Activated naive CD4-positive, alpha-beta T cell treated with anti-CD3 and anti-CD28 coated beads, Interleukin-2, amount 50 U/mL, for 72 hours (primary cell): ENCODE data around the gene ARHGAP6. TPM values are rescaled to one million over a fixed set of nuclear protein-coding genes. Genes with fewer than 3 reads are reported as not detected.
"Not testable (repeated sequence)": the region's sequence is repeated elsewhere in the genome, so short reads cannot be mapped to it uniquely, and the experiment has no call there.

ENCODE experiments used
- ATAC-seq, 2 donors: fragments of 150-1000 bp; cut with Tn5 transposase; 2 replicates each; pipeline ENCODE4 v1.10.0; 2021; ENCODE audit warnings: mild to moderate bottlenecking in 2 of 2, moderate library complexity in 2 of 2
- DNase-seq, 2 donors: peaks; one replicate each; pipeline ENCODE4 v3.0.0; 2021 to 2022; ENCODE audit warnings: low spot score in 2 of 2
- H3K27ac Mint-ChIP-seq, 2 donors: one replicate each; pipeline ENCODE4 v1.8.0; 2022; ENCODE audit warnings: mild to moderate bottlenecking in 2 of 2, mixed read lengths in 2 of 2
- H3K36me3 Mint-ChIP-seq, 2 donors: one replicate each; pipeline ENCODE4 v1.8.0; 2022; ENCODE audit warnings: mixed read lengths in 2 of 2
- H3K9me3 Mint-ChIP-seq, 2 donors: one replicate each; pipeline ENCODE4 v1.8.0; 2022; ENCODE audit warnings: mixed read lengths in 2 of 2
- total RNA-seq, 2 donors: library from RNA; stranded (reverse); gene quantifications; one replicate each; pipeline ENCODE4 v1.2.3, GENCODE V29; 2022

ARHGAP6 gene
- total RNA-seq, 2 donors from 2014 or later: not detected

DNA sequence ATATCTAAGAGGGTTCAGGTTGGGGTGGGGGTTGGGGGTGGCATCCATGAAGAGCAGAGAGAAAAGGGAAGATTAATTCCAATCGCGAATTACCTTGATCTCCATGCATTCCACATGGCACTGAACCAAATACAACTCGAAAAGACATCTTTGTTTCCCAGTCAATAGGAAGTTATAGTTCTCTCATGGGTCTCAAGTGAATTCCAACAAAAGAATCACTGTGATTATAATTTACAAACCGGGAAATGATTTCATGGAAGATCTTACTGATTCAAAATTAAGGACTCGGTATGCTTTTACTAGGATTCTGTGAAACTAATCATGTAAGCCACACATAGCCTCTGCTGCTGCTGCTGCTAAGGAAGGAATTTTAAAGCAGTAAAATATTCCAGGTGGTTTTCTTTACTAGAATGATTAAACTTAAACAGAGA is 399.1 kb downstream of the ARHGAP6 start:
- Mint-ChIP-seq H3K27ac (no peak overlapping the region), H3K9me3 (no peaks in the 10 kb centered on the region), H3K36me3 (no peaks in the 10 kb centered on the region)
- DNase-seq (no peak), ATAC-seq (no peak)

DNA sequence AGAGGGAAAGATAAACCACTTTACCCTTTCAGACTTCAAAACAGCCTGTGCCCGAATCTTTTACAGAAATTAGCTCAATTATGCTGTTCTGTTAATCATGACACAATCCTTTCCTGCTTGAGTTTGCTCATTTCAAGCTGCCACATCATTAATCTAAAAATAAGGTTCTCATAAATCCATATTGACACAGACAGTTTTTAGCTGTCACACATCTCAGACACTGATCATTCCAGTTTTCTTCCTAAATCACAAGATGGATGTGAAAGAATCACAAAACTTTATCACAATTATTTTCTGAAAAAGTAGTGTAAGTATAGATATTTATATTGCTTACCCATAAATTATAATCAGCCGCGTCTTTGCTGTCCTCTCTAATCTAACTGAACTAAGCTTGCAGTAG is 400.4 kb downstream of the ARHGAP6 start:
- H3K36me3 Mint-ChIP-seq: no peaks in the 10 kb centered on the region
- H3K9me3 Mint-ChIP-seq: no peaks in the 10 kb centered on the region
- H3K27ac Mint-ChIP-seq: no peak overlapping the region
- DNase-seq: no peak
- no peak for ATAC-seq

GRCh38 chrX:11264925-11265324 is 400.8 kb downstream of the ARHGAP6 start:
- Mint-ChIP-seq H3K9me3 (no peaks in the 10 kb centered on the region), H3K27ac (no peak overlapping the region), H3K36me3 (no peaks in the 10 kb centered on the region)
- ATAC-seq (no peak), DNase-seq (no peak)

- no peaks in the 10 kb centered on the region for H3K36me3 Mint-ChIP-seq
- H3K27ac Mint-ChIP-seq: no peak overlapping the region
- no peak for DNase-seq
- ATAC-seq: no peak
- no peaks in the 10 kb centered on the region for H3K9me3 Mint-ChIP-seq
Observed at GRCh38 chrX:11261260-11261659, 404.5 kb downstream of the ARHGAP6 start.

- H3K9me3 Mint-ChIP-seq: no peaks in the 10 kb centered on the region
- DNase-seq: no peak
- ATAC-seq: no peak
- H3K27ac Mint-ChIP-seq: no peak overlapping the region
- no peaks in the 10 kb centered on the region for H3K36me3 Mint-ChIP-seq
Observed at GRCh38 chrX:11259437-11259836, 406.3 kb downstream of the ARHGAP6 start.

- Mint-ChIP-seq H3K9me3 (no peaks in the 10 kb centered on the region), H3K36me3 (no peaks in the 10 kb centered on the region), H3K27ac (no peak overlapping the region)
- DNase-seq (no peak), ATAC-seq (no peak)
Observed at GRCh38 chrX:11257711-11258110, 408.0 kb downstream of the ARHGAP6 start.

- Mint-ChIP-seq H3K36me3 (no peaks in the 10 kb centered on the region), H3K27ac (no peak overlapping the region), H3K9me3 (no peaks in the 10 kb centered on the region)
- DNase-seq (no peak), ATAC-seq (no peak)
Observed at GRCh38 chrX:11257290-11257689, 408.4 kb downstream of the ARHGAP6 start.

GRCh38 chrX:11254417-11255109 is 411.2 kb downstream of the ARHGAP6 start:
- Mint-ChIP-seq H3K9me3 (peaks cover 0 to 4% of the 10 kb centered on the region in 2 donors), H3K27ac (no peak overlapping the region), H3K36me3 (no peaks in the 10 kb centered on the region)
- DNase-seq: no peak
- ATAC-seq: no peak

GRCh38 chrX:11244636-11245035 is 421.1 kb downstream of the ARHGAP6 start:
- ATAC-seq (no peak), DNase-seq (no peak)
- Mint-ChIP-seq H3K36me3 (no peaks in the 10 kb centered on the region), H3K27ac (no peak overlapping the region), H3K9me3 (no peaks in the 10 kb centered on the region)

DNA sequence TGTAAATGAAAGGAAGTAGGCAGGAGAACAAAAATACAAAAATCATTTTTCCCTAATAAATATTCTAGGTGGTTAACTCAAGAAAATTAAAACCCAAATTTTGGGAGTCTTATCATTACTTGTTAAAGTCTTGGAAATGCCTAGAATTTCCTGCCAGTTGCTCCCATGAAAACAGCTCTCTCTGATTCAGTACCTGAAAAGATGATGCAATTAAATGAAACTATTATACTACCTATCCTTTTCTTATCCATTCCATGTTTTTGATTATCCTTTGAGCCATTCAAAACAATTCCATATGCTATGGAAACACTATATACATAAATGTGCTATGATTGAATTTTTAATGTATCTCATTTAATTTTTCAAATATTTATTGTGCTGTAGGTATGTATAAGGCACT is 423.0 kb downstream of the ARHGAP6 start:
- ATAC-seq (no peak), DNase-seq (no peak)
- Mint-ChIP-seq H3K27ac (no peak overlapping the region), H3K9me3 (no peaks in the 10 kb centered on the region), H3K36me3 (no peaks in the 10 kb centered on the region)

GRCh38 chrX:11241720-11242119 is 424.0 kb downstream of the ARHGAP6 start:
- Mint-ChIP-seq H3K9me3 (no peaks in the 10 kb centered on the region), H3K27ac (no peak overlapping the region), H3K36me3 (no peaks in the 10 kb centered on the region)
- ATAC-seq (no peak), DNase-seq (no peak)

- peak in 1 of 2 donors; percentile 64 for ATAC-seq
- no peak overlapping the region for H3K27ac Mint-ChIP-seq
- no peaks in the 10 kb centered on the region for H3K36me3 Mint-ChIP-seq
- no peak for DNase-seq
- no peaks in the 10 kb centered on the region for H3K9me3 Mint-ChIP-seq
Observed at GRCh38 chrX:11239230-11239629, 426.5 kb downstream of the ARHGAP6 start.

- not testable (repeated sequence) for H3K27ac Mint-ChIP-seq, DNase-seq, H3K9me3 Mint-ChIP-seq, H3K36me3 Mint-ChIP-seq, ATAC-seq
Observed at GRCh38 chrX:11235377-11235776, 430.3 kb downstream of the ARHGAP6 start.

GRCh38 chrX:11215191-11215921 is 450.4 kb downstream of the ARHGAP6 start:
- Mint-ChIP-seq H3K27ac (no peak overlapping the region), H3K9me3 (peaks cover 0 to 4% of the 10 kb centered on the region in 2 donors), H3K36me3 (no peaks in the 10 kb centered on the region)
- DNase-seq: no peak
- ATAC-seq: no peak

DNA sequence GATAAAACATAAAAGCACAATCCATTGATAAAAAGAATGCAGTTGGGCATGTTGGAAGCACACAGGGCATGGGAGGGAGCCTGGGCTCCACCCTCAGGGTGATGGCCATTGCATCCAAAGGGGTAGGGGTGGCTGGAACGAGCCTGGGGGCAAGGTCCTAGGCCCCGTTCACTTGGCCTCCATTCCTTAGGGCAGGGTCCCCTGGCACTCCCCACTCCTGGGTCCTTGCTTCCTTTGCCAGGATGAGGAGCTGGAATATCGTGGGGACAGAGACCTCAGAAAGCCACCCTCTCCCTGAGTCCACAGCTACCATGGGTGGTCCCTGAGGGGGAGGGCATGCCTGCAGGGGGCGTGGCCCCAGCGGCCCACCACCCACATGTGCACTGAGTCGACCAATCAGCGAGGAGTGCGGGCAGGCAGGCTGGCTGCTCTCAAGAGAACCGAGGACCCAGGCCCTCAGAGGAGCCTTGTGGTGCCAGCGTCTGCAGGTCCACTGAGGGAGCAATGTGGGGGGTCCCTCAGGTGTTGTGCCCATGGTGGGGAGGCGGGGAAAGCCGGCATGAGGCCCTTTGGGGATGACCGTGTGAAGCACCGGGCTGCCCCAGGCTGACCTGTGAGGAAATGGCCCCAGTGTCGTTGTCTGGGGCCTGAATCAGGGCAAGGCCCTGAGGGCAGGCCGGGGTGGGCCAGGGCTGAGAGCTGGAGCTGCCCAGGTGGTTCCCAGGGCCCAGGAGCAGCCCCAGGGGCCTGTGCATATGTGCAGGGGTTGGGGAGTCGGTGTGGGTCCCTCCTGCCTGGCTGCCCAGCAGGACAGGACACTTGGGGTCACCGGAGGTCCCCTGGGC is 451.2 kb downstream of the ARHGAP6 start:
- no peak for DNase-seq
- ATAC-seq: no peak
- Mint-ChIP-seq H3K9me3 (peaks cover 0 to 4% of the 10 kb centered on the region in 2 donors), H3K27ac (no peak overlapping the region), H3K36me3 (no peaks in the 10 kb centered on the region)

- no peak overlapping the region for H3K27ac Mint-ChIP-seq
- DNase-seq: no peak
- no peak for ATAC-seq
- H3K9me3 Mint-ChIP-seq: peaks cover 0 to 4% of the 10 kb centered on the region in 2 donors
- H3K36me3 Mint-ChIP-seq: no peaks in the 10 kb centered on the region
Observed at GRCh38 chrX:11212741-11213140, 453.0 kb downstream of the ARHGAP6 start.

DNA sequence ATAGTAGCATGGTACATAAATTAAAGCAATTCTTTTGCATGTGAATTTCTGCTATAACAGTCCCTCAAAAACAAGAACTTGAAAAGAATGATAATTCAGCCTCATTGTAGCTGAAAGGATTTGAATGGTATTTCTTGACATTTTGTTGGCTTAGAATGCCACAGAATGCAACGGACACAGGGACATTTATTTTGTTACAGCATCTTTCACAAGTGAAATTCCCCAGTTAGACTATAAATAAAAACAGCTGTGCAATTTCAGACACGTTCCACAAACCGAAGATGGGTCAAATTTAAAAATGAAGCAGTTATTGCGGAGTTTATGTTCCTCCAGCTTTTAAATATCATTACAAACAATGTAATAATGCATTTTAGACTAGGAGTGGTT is 455.3 kb downstream of the ARHGAP6 start:
- no peaks in the 10 kb centered on the region for H3K36me3 Mint-ChIP-seq
- peaks cover 0 to 4% of the 10 kb centered on the region in 2 donors for H3K9me3 Mint-ChIP-seq
- H3K27ac Mint-ChIP-seq: no peak overlapping the region
- no peak for ATAC-seq
- no peak for DNase-seq
